HG03469 (cell line): ENCODE measurements around the gene RALGAPB.
"Not testable (repeated sequence)": the region's sequence is repeated elsewhere in the genome, so short reads cannot be mapped to it uniquely, and the experiment has no call there.

Source experiments
- ATAC-seq: cut with Tn5 transposase; IDR thresholded peaks from one replicate; pipeline ENCODE4 v1.9.1; 2021; ENCODE audit warnings: mild to moderate bottlenecking, moderate library complexity, moderate number of reproducible peaks; ENCODE audit not compliant: unreplicated experiment

The RALGAPB gene

DNA sequence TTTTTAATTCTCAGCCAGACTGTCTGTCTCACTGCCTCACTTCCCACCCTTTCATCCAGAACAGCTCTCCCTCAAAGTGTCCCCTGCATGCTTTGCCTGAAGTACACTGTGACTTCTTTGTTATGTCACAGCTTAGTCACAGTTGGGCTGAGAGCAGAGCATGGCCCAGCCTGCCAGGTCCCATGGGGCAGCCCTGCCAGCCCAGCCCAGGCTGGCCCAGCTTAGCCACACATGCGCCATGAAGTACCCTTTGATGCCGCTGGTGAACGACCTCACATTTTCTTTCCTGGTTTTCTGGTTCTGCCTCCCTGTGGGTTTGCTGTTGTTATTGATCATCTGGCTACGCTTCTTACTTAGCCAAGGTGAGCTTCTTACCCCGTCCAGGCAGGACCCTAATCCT is 108.4 kb downstream of the RALGAPB start, which contains the start of gene ADIG:
ADIG (plus strand) TSS at position 185 of the 400 bp plus-strand sequence; CDS start at position 239, 54 bp downstream.
- ATAC-seq = no peak

- no peak for ATAC-seq
Observed at GRCh38 chr20:38581830-38582358, 109.3 kb downstream of the RALGAPB start.

DNA sequence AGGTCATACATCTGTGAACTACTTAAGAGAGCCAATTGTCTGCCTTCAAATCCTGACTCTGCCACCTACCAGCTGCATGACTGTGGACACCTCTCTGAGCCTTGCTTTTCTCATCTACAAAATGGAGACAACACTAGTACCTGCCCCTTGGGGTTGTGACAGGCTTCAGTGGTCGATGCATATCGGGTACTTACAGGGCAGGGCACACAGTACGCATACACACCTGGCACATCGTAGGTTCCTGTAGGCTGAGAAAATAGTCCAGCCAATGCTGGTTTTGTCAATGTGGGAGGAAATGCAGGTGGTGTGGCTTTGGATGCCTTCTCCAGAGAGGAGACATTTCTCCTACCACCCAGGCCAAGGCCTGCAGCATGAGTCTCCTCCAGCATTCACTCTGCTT is 110.7 kb downstream of the RALGAPB start:
- ATAC-seq = no peak

GRCh38 chr20:38584099-38584763 is 111.6 kb downstream of the RALGAPB start:
- no peak for ATAC-seq

DNA sequence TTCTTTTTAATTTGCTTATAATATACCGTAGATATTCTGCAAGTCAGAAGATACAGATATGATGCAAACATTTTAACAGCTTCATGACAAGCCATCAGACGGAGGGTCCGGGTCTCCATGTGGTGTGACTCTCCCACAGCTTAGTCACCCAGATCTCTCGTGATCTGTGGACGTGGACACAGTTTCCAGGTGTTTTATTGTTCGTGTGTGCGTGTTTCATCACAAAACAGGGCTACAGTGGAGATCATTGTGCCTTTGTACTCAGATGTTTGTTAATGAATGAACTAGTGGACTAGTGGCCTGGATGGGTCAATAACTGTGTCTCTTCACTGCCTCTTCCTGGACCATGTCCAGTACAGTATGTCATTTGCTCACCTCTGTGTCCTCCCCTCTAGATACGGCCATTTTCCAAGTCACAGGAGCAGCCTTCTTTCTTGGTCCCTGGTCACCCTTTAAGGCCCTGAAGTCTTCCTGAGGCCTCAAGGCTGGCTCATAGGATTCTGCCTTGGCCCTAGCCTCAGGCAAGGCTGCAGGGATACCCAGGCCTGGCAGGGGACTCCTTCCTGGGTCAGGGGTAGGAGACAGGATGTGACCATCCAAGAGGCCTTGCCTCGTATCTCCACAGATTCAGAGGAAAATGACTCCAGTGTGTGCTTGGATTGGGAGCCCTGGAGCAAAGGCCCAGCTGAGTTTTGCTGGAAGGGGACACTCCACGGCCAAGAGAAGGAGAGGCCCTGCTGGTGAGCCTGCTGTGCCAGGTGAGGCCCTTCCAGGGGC is 112.9 kb downstream of the RALGAPB start:
- no peak for ATAC-seq

GRCh38 chr20:38586181-38586525 is 113.5 kb downstream of the RALGAPB start:
- no peak for ATAC-seq

DNA sequence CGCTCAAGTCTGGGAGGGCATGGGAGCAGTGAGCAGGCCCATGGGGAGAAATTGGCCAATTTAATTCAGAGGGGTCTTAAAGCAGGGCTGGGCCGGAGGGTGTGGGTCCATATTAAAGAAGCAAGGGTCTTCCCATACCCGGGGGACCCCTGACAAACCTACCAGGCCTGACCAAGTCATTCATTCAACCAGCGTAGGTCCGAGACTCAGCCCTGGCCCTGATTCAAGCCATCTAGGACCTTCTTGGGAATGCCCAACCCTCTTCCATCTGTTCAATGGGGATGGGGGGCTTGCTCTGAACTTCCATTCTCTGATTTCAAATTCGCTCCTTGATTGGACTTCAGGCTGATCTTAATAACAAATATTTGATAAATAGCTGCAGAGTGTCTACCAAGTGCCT is 115.7 kb downstream of the RALGAPB start:
- no peak for ATAC-seq

- ATAC-seq = no peak
Observed at GRCh38 chr20:38589351-38589750, 116.7 kb downstream of the RALGAPB start.

DNA sequence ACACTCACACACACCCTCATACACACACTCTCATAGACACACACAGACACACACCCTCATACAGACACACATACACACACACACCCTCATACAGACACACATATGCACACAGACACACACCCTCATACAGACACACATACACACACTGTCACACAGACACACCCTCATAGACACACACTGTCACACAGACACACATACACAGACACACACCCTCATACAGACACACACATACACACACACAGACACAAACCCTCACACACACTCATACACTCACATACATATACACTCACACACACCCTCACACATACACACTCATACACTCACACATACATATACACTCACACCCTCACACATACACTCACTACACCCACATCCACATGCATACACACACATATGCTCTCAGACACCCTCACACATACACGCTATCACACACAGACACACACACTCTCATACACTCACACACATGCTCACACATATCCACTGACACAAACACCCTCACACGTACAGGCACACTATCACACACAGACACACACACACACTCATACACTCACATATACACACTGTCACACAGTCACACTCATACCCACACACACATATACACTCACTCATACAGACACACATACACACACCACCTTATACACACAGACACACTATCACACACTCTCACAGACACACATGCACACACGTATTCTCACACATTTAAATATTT is 117.5 kb downstream of the RALGAPB start:
- no peak for ATAC-seq

DNA sequence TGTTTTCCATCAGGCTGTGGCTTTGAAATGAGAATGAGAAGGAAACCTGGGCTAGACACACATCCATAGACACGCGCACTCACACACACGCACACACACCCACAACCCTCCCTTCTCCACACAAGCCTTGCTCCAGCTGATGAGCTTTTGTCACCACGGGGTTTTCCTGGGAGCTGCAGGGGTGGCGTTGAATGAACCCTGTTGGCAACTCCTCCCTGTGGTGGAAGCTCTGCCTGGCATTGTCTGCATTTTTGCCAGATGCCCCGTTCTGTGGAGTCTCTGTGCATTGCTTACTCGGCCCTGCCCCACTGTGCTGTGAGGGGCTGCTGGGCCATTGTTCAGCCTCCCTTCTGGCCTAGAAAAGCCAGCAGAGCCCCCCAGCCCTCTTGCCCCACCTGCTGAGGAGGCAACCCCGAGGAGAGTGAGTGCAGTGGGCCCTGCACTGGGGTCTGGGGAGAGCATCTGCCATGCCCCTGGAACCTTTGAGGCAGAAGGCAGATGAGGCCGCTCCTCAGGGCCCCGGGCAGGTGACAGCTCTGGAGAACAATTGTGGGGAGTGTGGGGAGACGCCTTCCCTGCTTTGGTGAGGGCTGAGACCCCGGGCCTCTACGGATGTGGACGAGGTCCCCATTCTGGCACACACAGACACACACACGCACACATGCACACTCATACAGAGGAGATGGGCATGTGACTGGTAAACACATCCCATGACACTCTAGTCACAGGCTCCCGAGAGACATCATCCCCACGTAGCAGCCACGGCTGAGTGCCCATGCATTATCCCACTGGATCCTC is 118.2 kb downstream of the RALGAPB start:
- ATAC-seq = no peak

- ATAC-seq = no peak
Observed at GRCh38 chr20:38591474-38592410, 119.1 kb downstream of the RALGAPB start.

DNA sequence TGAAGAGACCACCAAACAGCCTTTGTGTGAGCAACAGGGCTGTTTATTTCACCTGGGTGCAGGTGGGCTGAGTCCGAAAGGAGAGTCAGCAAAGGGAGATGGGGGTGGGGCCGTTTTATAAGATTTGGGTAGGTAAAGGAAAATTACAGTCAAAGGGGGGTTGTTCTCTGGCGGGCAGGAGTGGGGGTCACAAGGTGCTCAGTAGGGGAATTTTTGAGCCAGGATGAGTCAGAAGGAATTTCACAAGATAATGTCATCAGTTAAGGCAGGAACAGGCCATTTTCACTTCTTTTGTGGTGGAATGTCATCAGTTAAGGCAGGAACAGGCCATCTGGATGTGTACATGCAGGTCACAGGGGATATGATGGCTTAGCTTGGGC is 119.8 kb downstream of the RALGAPB start:
- ATAC-seq = not testable (repeated sequence)

DNA sequence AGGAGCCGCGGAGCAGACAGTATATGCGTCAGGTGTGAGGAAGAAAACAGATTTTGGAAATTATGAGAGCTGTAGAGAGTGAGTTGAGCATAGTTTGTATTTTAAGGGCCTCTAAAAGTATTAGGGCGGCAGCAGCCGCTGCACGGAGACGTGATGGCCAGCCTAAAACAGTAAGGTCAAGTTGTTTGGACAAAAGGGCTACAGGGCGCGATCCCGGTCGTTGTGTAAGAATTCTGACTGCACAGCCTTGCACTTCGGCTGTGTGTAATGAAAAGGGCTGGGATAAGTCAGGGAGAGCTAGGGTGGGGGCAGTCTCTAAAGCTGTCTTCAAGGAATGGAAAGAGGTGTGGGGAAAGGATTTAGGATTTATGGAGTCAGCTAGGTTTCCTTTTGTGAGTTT is 121.6 kb downstream of the RALGAPB start:
- ATAC-seq = not testable (repeated sequence)

DNA sequence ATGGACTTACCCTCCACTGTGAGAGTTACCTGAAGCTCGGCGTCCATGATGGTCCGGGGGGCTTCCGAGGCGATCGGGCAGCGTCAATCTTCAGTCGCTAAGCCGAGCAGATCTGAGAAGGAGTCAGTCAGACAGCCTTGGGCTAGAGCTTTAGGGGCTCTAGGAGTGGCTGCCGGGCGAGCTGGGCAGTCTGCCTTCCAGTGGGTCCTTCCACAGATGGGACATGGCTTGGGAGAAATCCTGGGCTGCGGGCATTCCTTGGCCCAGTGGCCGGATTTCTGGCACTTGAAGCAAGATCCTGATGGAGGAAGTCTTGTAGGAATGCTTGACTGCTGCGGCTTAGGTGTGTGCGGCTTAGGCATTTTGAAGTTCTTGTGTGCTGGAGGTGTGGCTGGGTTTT is 123.2 kb downstream of the RALGAPB start:
- not testable (repeated sequence) for ATAC-seq

DNA sequence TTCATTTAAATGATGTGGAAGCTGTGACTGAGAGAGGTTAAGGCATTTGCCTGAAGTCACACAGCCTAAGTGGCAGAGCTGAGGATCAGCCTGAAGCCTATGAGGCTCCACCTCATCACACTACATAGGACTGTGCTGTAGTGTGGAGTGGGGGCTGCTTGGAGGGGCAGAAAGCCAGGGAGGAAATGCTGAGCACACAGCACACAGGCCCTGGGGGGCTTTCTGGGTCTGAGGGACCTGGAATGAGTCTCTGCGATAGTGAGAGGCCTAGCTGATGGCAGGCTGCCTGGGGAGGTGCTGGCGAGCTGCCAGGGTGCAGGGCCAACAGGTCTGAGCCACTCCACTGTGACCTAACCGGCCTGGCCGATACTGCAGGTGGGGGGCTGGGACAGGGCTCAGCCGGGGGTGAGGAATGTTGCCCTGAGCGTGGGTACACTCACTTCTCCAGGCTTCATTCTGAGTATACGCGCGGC is 126.8 kb downstream of the RALGAPB start:
- no peak for ATAC-seq

- no peak for ATAC-seq
Observed at GRCh38 chr20:38600057-38600456, 127.4 kb downstream of the RALGAPB start.

GRCh38 chr20:38601216-38602184 is 128.9 kb downstream of the RALGAPB start, which contains the start of gene ARHGAP40:
TSS of gene ARHGAP40 (plus strand) at chr20:38601809.
- ATAC-seq = no peak

GRCh38 chr20:38602185-38602581 is 129.5 kb downstream of the RALGAPB start:
- no peak for ATAC-seq
